ENCODE results near the gene SYNRG.

Gene SYNRG

DNA sequence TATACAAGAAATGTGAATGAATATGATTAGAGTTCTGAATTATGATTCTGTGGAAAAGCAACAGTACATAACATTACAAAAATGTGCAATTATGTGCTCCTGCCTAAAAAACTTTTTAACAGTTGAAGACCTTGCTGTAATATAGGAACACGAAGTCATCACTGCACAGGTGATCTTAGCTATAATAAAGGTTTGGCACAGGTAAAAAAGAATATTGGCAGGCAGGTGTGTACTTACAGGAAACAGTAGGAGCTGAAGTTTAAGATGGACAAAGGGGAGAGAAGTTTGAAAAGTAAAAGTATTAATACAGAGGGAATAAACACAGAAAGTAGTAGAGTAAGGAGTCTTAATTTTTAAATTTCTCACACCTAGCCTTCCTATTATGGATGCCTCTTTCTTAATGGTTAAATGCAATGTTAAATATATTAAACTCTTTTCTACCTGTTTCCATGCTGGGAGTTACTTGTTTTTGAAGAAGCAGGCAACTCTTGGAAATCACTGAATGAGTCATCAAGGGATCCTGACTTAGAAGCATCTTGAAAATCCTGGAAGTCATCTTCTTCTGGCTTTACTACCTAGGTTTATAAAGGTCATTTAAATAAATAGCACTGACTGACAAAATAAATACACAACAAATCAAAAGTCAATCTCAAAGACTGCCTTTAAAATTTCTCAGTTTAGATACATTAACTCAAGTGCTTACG, 40.7 kb downstream of the SYNRG start:
- H3K36me3 ChIP-seq (ENCODE audit: insufficient read depth, low read length): peaks cover 8% of the 10 kb centered on the region
- no peaks in the 10 kb centered on the region for H3K4me1 ChIP-seq (ENCODE audit: insufficient read depth, low read length)

DNA sequence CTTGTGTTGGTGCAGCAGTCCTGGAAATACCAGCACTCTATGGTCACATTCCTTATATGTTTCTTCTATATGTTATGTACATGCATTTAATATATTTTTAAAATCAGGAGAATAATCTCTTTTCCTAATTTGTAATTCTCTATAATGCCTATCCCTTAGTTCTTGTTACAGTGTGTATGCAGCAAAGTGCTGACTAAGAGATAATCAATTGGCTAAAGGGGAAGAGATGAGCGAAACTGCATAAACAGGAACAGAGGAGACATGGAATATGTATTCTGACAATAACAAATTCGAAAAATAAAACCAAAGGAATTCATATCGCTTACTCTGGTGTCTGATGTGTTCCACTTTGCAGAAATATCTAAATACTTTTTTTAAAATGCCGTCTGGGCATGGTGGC, 41.7 kb downstream of the SYNRG start:
- Histone ChIP-seq H3K4me1 (ENCODE audit: insufficient read depth, low read length) (peaks cover 2% of the 10 kb centered on the region; the same call in 1 of the 2 replicates), H3K36me3 (ENCODE audit: insufficient read depth, low read length) (peaks cover 8% of the 10 kb centered on the region), H3K9me3 (ENCODE audit: control insufficient read depth, insufficient read depth, low read length) (no peaks in the 10 kb centered on the region), H3K9ac (ENCODE audit: low read depth, low read length) (no peak overlapping the region)

More for the DNA sequence above, 40.7 kb downstream of the SYNRG start:
- H3K9me3 ChIP-seq (ENCODE audit: control insufficient read depth, insufficient read depth, low read length): no peaks in the 10 kb centered on the region
- no peak overlapping the region for H3K9ac ChIP-seq (ENCODE audit: low read depth, low read length)

DNA sequence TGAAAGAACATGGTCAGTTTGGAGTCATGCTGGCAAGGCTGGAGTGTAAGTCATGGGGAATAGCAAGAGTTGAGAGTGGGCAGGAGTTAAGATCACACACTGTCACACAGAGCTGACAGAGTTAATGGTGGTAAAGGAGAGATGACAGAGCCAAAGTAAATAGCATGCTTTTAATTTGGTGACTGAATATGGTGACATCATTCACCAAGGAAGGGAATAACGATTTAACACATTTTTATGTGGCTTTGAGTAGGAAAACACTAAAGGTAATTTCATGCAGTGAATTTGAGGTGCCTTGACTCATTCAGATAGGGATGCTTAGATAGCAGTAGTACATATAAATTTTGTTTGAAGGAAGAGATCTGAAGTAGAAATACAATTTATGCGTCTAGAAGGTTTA, 42.1 kb downstream of the SYNRG start:
- Histone ChIP-seq H3K4me1 (ENCODE audit: insufficient read depth, low read length) (peaks cover 6% of the 10 kb centered on the region; the same call in 1 of the 2 replicates), H3K9me3 (ENCODE audit: control insufficient read depth, insufficient read depth, low read length) (no peaks in the 10 kb centered on the region), H3K9ac (ENCODE audit: low read depth, low read length) (no peak overlapping the region), H3K36me3 (ENCODE audit: insufficient read depth, low read length) (peaks cover 8% of the 10 kb centered on the region)

DNA sequence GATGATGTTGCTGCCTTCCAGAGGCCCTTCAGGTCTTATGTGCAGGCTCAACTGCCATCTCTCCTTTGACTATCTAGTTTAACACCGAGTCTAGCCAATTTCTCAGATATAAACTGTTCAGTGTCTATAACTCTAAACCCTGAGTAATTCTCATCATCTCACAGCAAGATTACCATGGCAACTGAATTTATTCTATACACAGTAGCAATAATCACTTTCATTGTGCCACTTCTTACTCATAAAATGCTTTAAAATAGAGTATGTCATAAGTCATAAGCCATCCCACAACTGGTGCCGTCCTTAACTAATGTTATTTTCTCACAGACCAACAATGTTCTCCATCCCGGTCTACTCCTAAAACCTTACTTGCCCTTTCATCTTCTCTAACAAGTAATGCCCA, 45.0 kb downstream of the SYNRG start:
- H3K9me3 ChIP-seq (ENCODE audit: control insufficient read depth, insufficient read depth, low read length): no peaks in the 10 kb centered on the region
- peaks cover 8% of the 10 kb centered on the region for H3K36me3 ChIP-seq (ENCODE audit: insufficient read depth, low read length)
- peaks cover 7% of the 10 kb centered on the region; the same call in 1 of the 2 replicates for H3K4me1 ChIP-seq (ENCODE audit: insufficient read depth, low read length)
- H3K9ac ChIP-seq (ENCODE audit: low read depth, low read length): no peak overlapping the region

DNA sequence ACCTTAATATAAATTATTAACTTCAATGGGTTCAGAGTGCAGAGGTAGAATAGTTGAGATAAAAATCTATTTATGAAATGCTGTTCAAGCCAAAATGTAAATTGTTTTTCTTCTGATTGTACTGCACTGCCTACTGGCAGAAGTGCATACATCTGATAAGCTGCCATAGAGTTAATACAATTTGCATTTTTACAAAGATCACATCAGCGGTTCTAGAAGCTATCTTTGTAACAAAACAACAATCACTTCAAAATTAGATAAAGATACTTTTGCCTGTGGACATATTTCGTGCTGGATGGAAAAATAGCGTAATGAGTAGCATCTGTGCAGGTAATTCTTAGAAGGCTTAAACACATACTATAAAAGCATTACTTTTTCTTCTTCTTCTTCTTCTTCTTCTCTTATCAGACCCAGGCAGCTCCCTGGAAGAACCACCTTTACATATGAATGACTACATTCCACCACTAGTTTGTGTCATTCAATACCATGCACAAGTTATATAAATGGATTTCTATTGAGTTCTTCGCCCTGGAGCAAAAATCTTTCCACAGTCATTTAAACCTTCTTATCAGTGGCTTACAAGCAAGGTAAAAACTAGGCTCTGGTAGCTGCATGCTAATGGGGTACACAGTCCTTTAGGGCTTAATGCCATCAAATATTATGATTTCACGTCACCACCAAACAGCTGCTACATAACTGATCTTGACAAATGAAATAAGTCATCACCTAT, 47.0 kb downstream of the SYNRG start:
- Histone ChIP-seq H3K9me3 (ENCODE audit: control insufficient read depth, insufficient read depth, low read length) (no peaks in the 10 kb centered on the region), H3K36me3 (ENCODE audit: insufficient read depth, low read length) (peaks cover 5% of the 10 kb centered on the region), H3K4me1 (ENCODE audit: insufficient read depth, low read length) (peaks cover 7% of the 10 kb centered on the region; the same call in 1 of the 2 replicates), H3K9ac (ENCODE audit: low read depth, low read length) (no peak overlapping the region)

DNA sequence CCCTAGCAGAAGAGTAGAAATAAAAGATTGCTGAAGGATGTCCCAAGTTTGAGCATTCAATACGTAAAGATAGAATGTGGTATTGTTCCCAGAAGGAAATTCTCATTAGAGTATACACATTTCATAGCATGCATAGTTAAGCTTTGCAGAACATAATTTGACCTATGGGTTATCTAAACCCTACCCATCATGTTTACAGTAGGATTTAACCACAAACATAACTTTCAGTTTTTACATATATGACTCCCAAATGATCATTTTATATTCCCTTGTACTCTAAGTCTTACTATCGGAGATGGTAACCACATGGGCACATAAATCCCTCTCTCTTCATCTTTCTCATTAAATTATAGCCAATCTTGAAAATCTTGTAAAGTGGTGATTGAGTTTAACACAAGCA, 50.9 kb downstream of the SYNRG start:
- H3K4me1 ChIP-seq (ENCODE audit: insufficient read depth, low read length): peaks cover 7% of the 10 kb centered on the region; the same call in 1 of the 2 replicates
- H3K36me3 ChIP-seq (ENCODE audit: insufficient read depth, low read length): no peaks in the 10 kb centered on the region
- no peaks in the 10 kb centered on the region for H3K9me3 ChIP-seq (ENCODE audit: control insufficient read depth, insufficient read depth, low read length)
- H3K9ac ChIP-seq (ENCODE audit: low read depth, low read length): no peak overlapping the region

DNA sequence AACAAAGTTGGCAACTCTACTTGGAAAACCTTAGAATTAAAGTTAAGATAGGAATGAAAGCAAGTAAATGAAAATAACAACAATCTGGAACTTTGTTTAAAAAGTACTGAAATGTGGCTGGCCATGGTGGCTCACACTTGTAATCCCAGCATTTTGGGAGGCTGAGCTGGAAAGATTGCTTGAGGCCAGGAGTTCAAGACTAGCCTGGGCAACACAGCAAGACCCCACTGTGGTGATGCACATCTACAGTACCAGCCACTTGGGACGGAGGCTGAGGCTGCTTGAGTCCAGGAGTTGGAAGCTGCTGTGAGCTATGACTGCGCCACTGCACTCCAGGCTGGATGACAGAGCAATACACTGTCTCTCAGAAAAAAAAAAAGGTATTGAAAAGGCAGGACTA, 51.7 kb downstream of the SYNRG start:
- H3K36me3 ChIP-seq (ENCODE audit: insufficient read depth, low read length): no peaks in the 10 kb centered on the region
- no peaks in the 10 kb centered on the region for H3K9me3 ChIP-seq (ENCODE audit: control insufficient read depth, insufficient read depth, low read length)
- H3K4me1 ChIP-seq (ENCODE audit: insufficient read depth, low read length): peaks cover 5% of the 10 kb centered on the region; the same call in 1 of the 2 replicates
- no peak overlapping the region for H3K9ac ChIP-seq (ENCODE audit: low read depth, low read length)

DNA sequence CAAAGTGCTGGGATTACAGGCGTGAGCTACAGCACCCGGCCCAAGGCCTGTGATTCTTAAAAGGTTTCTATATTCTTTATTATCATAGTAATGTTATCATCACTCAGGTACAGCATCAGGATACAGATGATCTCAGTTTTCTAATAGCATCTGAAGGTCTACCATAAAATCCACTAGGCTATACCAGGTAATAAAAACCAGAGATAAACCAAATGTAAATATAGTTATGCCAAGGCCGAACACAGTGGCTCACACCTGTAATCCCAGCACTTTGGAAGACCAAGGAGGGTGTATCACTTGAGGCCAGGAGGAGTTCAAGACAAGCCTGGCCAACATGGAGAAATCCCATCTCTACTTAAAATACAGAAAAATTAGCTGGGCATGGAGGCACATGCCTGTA, 53.8 kb downstream of the SYNRG start:
- H3K36me3 ChIP-seq (ENCODE audit: insufficient read depth, low read length): no peaks in the 10 kb centered on the region
- no peak overlapping the region for H3K9ac ChIP-seq (ENCODE audit: low read depth, low read length)
- H3K4me1 ChIP-seq (ENCODE audit: insufficient read depth, low read length): no peaks in the 10 kb centered on the region
- no peaks in the 10 kb centered on the region for H3K9me3 ChIP-seq (ENCODE audit: control insufficient read depth, insufficient read depth, low read length)

DNA sequence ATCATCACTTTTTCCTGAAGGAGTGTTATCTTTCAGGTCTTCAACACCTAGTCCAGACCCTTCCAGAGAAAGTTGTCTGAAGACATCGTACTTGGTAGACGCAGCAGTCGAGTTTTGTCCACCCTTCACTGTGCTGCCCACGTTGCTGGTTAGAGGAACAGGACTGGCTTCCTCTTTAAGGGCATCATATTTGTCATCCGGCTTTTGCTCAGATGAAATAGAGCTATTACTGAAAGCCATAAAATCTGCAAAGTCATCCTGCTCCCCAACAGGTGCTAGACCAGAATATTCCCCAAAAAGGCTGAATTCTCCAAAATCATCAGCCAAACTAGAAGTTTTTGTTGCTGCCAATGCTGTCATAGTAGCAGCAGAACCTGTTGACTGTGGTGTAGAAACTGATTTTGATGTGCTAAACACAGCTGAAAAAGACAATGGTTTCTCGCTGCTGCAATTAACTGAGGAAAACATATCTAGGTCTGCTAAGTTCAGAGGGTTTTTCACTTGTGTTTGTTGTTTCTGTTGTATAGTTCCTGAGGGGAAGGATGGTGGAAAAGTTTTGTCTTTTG, 55.7 kb downstream of the SYNRG start:
- Histone ChIP-seq H3K36me3 (ENCODE audit: insufficient read depth, low read length) (no peaks in the 10 kb centered on the region), H3K4me1 (ENCODE audit: insufficient read depth, low read length) (no peaks in the 10 kb centered on the region)

DNA sequence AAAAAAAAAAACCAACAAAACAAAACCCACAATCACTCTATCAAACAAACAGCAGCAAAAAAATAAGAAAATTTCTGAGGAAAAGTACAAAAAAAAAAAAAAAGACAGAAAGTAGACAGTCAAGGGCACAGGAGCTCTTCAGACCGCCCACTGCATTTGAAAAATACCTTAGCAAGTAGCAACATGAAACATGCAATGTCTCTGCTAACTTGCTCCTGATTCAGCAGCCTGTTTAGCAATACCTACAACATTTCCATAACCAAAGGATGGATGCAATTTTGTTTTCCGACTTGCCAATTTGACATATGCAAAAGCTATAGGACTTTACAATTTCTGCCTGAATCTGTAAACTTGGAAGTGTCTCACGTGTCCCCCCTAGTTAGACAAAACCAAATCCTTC, 57.4 kb downstream of the SYNRG start:
- Histone ChIP-seq H3K9me3 (ENCODE audit: control insufficient read depth, insufficient read depth, low read length) (no peaks in the 10 kb centered on the region), H3K4me1 (ENCODE audit: insufficient read depth, low read length) (no peaks in the 10 kb centered on the region), H3K9ac (ENCODE audit: low read depth, low read length) (no peak overlapping the region), H3K36me3 (ENCODE audit: insufficient read depth, low read length) (no peaks in the 10 kb centered on the region)

More for the DNA sequence above, 55.7 kb downstream of the SYNRG start:
- H3K9ac ChIP-seq (ENCODE audit: low read depth, low read length): no peak overlapping the region
- no peaks in the 10 kb centered on the region for H3K9me3 ChIP-seq (ENCODE audit: control insufficient read depth, insufficient read depth, low read length)

DNA sequence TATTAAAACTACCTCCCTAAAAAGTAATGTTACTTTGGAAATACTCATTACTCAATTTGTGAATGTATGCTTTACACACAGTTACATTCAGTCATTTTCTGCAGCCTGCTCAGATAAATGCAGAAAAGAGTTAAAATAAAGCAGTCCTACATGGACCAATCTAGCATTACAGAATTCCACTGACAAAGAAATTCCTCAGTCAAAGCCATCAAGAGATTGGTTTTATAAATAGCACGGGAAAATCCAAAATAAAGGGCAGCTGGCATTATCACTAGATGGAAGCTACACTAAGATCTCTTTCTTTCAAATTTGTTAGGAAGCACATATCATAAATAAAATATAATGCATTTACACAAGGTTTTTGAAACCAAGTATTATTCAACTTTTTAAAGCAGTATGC, 61.2 kb downstream of the SYNRG start:
- no peak overlapping the region for H3K9ac ChIP-seq (ENCODE audit: low read depth, low read length)
- no peaks in the 10 kb centered on the region for H3K36me3 ChIP-seq (ENCODE audit: insufficient read depth, low read length)
- no peaks in the 10 kb centered on the region for H3K4me1 ChIP-seq (ENCODE audit: insufficient read depth, low read length)
- no peaks in the 10 kb centered on the region for H3K9me3 ChIP-seq (ENCODE audit: control insufficient read depth, insufficient read depth, low read length)

DNA sequence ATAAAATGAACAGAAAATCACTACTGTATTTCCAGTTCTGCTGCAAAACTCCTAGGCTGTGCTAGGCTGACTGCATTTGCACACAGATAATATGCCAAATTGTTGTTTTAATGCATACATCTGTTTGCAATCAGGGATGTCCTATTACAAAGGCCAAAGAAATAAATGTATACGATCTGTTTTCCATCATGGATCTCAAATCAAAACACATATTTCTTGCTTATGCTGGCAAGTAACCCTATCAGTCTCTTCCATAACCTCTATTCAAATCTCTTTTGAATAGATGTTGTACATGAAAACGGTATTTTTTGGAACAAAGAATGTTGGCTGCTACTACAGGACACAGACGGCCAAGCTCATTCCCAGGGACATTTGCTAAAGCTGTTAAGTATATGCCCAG, 62.9 kb downstream of the SYNRG start:
- Histone ChIP-seq H3K9me3 (ENCODE audit: control insufficient read depth, insufficient read depth, low read length) (no peaks in the 10 kb centered on the region), H3K36me3 (ENCODE audit: insufficient read depth, low read length) (no peaks in the 10 kb centered on the region), H3K9ac (ENCODE audit: low read depth, low read length) (no peak overlapping the region), H3K4me1 (ENCODE audit: insufficient read depth, low read length) (peaks cover 6% of the 10 kb centered on the region; the same call in 1 of the 2 replicates)

DNA sequence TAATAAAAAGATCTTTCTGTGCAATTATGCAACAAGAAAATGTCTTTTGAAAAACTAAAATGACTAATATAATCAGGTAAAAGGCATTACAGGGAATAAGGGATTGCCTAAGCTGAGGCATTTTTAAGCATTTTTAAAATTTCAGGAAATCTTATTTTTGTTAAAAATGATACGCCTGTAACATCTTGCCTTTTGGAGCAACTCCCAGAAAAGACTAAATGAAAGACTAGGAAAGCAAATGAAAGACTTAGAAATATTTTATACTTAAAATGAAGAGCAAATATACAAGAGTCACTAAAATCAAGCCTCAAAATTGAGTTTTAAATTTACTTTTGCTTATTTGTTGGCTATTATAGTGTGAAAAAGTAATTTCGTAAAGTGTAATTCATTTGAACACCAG, 63.7 kb downstream of the SYNRG start:
- Histone ChIP-seq H3K9me3 (ENCODE audit: control insufficient read depth, insufficient read depth, low read length) (no peaks in the 10 kb centered on the region), H3K36me3 (ENCODE audit: insufficient read depth, low read length) (no peaks in the 10 kb centered on the region), H3K9ac (ENCODE audit: low read depth, low read length) (no peak overlapping the region), H3K4me1 (ENCODE audit: insufficient read depth, low read length) (peaks cover 6% of the 10 kb centered on the region; the same call in 1 of the 2 replicates)

DNA sequence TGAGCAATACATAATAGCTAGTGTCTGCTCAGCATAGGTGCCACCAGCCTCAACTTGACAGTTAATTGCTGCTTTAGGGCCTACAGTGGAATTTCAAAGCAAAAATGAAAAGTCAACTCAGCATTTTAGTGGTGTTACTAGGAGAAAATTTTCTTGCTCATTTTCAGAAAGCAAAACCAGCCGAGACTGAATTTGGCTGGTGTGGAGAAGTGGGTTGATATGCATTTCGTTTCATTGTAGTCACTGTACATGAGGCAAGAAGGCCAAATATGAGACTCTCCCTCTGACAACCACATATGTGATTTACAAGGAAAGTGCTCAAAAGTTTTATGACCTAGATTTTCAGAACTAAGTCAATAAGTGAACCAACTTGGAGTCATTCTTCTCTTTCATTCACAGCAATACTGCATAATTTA, 65.6 kb downstream of the SYNRG start:
- Histone ChIP-seq H3K9ac (ENCODE audit: low read depth, low read length) (no peak overlapping the region), H3K9me3 (ENCODE audit: control insufficient read depth, insufficient read depth, low read length) (no peaks in the 10 kb centered on the region), H3K4me1 (ENCODE audit: insufficient read depth, low read length) (peaks cover 6% of the 10 kb centered on the region; the same call in 1 of the 2 replicates), H3K36me3 (ENCODE audit: insufficient read depth, low read length) (peaks cover 4% of the 10 kb centered on the region; the same call in 1 of the 2 replicates)
